Measurements from ENCODE around the gene ISOC2. TPM values are rescaled to one million over a fixed set of nuclear protein-coding genes. Genes with fewer than 3 reads are reported as not detected.

Gene ISOC2
- total and polyA plus RNA-seq, 9 donors = 1.4 to 39.4 (median 31.7) TPM

DNA sequence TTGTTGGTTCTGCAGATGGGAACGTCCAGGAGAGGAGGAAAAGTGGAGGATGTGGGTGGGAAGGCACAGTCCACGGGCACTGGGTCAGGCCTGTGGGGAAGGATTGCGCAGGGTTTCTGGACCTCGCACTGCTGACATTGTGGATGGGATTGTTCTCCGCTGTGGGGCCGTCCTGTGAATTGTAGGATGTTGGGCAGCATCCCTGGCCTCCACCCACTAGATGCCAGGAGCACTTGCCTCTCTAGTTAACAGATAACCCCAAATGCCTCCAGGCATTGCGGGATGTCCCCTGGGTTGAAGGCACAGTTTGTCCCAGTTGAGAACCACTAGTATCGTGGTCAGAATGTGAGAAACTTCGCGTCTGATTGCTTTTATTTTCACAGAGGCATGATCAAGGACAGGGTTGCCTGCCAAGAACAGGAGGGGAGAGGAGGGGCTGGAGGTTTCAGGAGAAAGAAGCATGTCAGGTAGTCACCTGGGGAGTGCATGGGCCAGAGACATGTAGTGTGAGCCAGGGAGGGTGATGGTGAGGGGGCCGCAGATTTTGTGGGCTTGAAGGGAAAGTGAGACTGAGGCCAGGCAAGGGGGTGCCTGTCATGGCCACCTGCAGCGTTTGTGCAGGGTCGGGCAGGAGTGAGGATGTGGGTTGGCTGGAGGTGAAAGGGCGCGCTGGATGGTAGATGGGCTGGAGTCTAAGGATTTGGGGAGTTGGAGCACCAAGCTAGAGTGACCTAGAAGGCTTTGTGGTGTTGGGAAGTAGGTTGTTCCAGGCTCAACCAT lies 18.2 kb upstream of the ISOC2 start:
- no peak for DNase-seq
- no peak for TF ChIP-seq POLR2A (IDR thresholded peaks at IDR 0.05)
- no peak for TF ChIP-seq EP300 (IDR thresholded peaks at IDR 0.05)
- TF ChIP-seq, protein P1, sequence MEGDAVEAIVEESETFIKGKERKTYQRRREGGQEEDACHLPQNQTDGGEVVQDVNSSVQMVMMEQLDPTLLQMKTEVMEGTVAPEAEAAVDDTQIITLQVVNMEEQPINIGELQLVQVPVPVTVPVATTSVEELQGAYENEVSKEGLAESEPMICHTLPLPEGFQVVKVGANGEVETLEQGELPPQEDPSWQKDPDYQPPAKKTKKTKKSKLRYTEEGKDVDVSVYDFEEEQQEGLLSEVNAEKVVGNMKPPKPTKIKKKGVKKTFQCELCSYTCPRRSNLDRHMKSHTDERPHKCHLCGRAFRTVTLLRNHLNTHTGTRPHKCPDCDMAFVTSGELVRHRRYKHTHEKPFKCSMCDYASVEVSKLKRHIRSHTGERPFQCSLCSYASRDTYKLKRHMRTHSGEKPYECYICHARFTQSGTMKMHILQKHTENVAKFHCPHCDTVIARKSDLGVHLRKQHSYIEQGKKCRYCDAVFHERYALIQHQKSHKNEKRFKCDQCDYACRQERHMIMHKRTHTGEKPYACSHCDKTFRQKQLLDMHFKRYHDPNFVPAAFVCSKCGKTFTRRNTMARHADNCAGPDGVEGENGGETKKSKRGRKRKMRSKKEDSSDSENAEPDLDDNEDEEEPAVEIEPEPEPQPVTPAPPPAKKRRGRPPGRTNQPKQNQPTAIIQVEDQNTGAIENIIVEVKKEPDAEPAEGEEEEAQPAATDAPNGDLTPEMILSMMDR (IDR thresholded peaks at IDR 0.05) = no peak
- Histone ChIP-seq H3K4me1 (ENCODE audit: insufficient read depth) (peaks cover 10% of the 10 kb centered on the region), H3K27ac (no peak overlapping the region), H3K36me3 (no peaks in the 10 kb centered on the region), H3K4me3 (no peak overlapping the region), H3K9me3 (no peaks in the 10 kb centered on the region), H3K27me3 (no peaks in the 10 kb centered on the region)
- intact Hi-C loops (cut with DNase I) = no loop called here
- WGBS, 3 donors = 48 to 68% (median 48%) methylated on average over 15 of the region's 15 CpGs

DNA sequence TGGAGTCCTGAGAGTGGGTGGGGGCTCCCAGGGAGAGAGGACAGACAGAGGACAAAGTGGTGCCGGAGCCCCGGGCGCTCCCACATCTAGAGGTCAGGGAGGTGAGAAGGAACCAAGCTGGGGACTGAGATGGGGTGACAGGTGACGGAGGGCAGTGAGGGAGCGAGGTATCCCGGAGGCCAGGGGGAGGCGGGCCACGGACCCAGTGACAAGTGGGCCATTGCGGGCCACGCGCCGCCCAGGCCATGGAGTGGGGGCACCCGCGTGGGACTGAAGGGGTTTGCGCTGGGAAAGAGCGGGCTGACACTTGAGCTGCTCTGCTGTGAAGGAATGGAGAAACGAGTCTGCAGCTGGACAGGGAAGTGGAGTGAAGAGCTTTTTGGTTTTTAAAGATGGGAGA lies 17.6 kb upstream of the ISOC2 start:
- Histone ChIP-seq H3K27me3 (no peaks in the 10 kb centered on the region), H3K4me3 (no peak overlapping the region), H3K27ac (no peak overlapping the region), H3K36me3 (no peaks in the 10 kb centered on the region), H3K4me1 (ENCODE audit: insufficient read depth) (peaks cover 6% of the 10 kb centered on the region), H3K9me3 (no peaks in the 10 kb centered on the region)
- no peak for TF ChIP-seq EP300 (IDR thresholded peaks at IDR 0.05)
- TF ChIP-seq, protein P1 (IDR thresholded peaks at IDR 0.05) = no peak
- no peak for TF ChIP-seq POLR2A (IDR thresholded peaks at IDR 0.05)
- intact Hi-C loops (cut with DNase I) = no loop called here
- WGBS, 3 donors = 79 to 84% (median 82%) methylated on average over 17 of the region's 17 CpGs
- DNase-seq = peak in 1 of 5 donors; percentile 38

DNA sequence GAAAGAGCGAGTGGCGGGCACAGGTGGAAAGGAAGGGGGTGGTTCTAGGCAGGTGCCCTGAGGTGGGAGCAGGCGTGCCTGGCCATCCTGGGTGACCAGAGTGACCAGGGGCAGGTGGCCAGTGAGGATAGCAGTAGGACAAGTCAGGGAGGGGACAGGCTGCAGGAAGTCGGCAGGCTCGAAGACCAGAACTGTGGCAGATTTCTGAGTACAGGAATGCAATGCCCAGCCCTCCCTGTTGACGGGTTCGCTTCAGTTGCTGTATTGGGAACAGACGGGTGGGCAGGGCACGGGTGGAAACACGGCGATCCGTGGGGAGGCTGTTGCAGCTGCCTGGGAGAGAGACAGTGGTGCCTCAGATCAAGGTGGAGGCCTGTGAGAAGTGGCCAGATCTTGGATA lies 16.9 kb upstream of the ISOC2 start:
- intact Hi-C loops (cut with DNase I) = no loop called here
- Histone ChIP-seq H3K4me1 (ENCODE audit: insufficient read depth) (peaks cover 6% of the 10 kb centered on the region), H3K4me3 (no peak overlapping the region), H3K36me3 (no peaks in the 10 kb centered on the region), H3K27me3 (no peaks in the 10 kb centered on the region), H3K27ac (no peak overlapping the region), H3K9me3 (no peaks in the 10 kb centered on the region)
- no peak for TF ChIP-seq EP300 (IDR thresholded peaks at IDR 0.05)
- TF ChIP-seq, protein P1 (IDR thresholded peaks at IDR 0.05) = no peak
- TF ChIP-seq POLR2A (IDR thresholded peaks at IDR 0.05) = no peak
- 84 to 87% (median 84%) methylated on average over 12 of the region's 12 CpGs for WGBS, 3 donors
- DNase-seq = peak in 1 of 5 donors; percentile 38

DNA sequence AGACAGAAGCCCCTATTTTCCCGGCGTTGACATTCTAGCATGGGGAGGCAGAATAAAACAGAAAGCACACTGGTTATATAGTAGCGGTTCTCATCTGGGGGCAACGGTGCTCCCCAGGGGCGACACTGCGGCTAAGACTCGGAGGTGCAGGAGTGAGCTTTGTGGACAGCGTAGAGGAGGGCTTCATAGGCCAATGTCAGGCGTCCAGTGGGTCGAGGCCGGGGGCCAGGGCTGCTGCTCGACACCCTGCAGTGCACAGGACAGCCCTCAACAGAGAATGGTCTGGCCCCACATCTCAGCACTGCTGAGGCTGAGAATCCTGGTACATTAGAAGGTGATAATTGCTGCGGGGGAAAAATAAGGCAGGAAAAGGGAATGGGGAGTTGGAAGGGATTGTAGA lies 16.5 kb upstream of the ISOC2 start:
- no peak overlapping the region for H3K27ac ChIP-seq

More for the DNA sequence above, 16.5 kb upstream of the ISOC2 start:
- DNase-seq = no peak
- intact Hi-C loops (cut with DNase I) = no loop called here
- H3K9me3 ChIP-seq = no peaks in the 10 kb centered on the region
- H3K4me3 ChIP-seq = no peak overlapping the region
- H3K36me3 ChIP-seq = no peaks in the 10 kb centered on the region
- WGBS, 3 donors = 80 to 83% (median 82%) methylated on average over 13 of the region's 13 CpGs
- TF ChIP-seq, protein P1 (IDR thresholded peaks at IDR 0.05) = no peak
- TF ChIP-seq POLR2A (IDR thresholded peaks at IDR 0.05) (no peak), EP300 (IDR thresholded peaks at IDR 0.05) (no peak)
- H3K4me1 ChIP-seq (ENCODE audit: insufficient read depth) = peaks cover 6% of the 10 kb centered on the region
- H3K27me3 ChIP-seq = no peaks in the 10 kb centered on the region
